ENCODE results near the gene TXNRD3.

The TXNRD3 gene

GRCh38 chr3:126573492-126574117, 81.3 kb downstream of the TXNRD3 start:
- no peaks in the 10 kb centered on the region for H3K79me2 ChIP-seq (ENCODE audit: control insufficient read depth, low read length)
- no peak overlapping the region for H3K4me2 ChIP-seq (ENCODE audit: low read length)
- no peaks in the 10 kb centered on the region for H3F3A ChIP-seq (ENCODE audit: control insufficient read depth, insufficient read depth)

GRCh38 chr3:126571078-126571477, 83.8 kb downstream of the TXNRD3 start:
- Histone ChIP-seq H3K4me1 (ENCODE audit: control insufficient read depth, low read length) (no peaks in the 10 kb centered on the region), H3K9me2 (replicated peaks; ENCODE audit: control insufficient read depth, low read length) (no peaks in the 10 kb centered on the region), H3K27ac (ENCODE audit: low read depth, low read length) (no peak overlapping the region), H3K79me2 (ENCODE audit: control insufficient read depth, low read length) (no peaks in the 10 kb centered on the region), H3F3A (ENCODE audit: control insufficient read depth, insufficient read depth) (no peaks in the 10 kb centered on the region), H3K4me3 (ENCODE audit: low read length) (no peak overlapping the region), H3K27me3 (ENCODE audit: control insufficient read depth, low read length) (peaks cover 12% of the 10 kb centered on the region), H3K36me3 (ENCODE audit: control insufficient read depth, low read length) (no peaks in the 10 kb centered on the region), H3K9me3 (ENCODE audit: control insufficient read depth, insufficient read depth, low read length) (no peaks in the 10 kb centered on the region), H3K4me2 (ENCODE audit: low read length) (no peak overlapping the region), H4K20me1 (ENCODE audit: control insufficient read depth, insufficient read depth, low read depth, low read length) (no peaks in the 10 kb centered on the region)
- TF ChIP-seq CTCF (IDR thresholded peaks at IDR 0.05; ENCODE audit: low read depth, low read length, poor library complexity, severe bottlenecking) (no peak), EZH2phosphoT487 (IDR thresholded peaks at IDR 0.05; ENCODE audit: borderline replicate concordance, low read length) (no peak)

More at GRCh38 chr3:126573492-126574117, 81.3 kb downstream of the TXNRD3 start:
- no peaks in the 10 kb centered on the region for H4K20me1 ChIP-seq (ENCODE audit: control insufficient read depth, insufficient read depth, low read depth, low read length)
- H3K9me3 ChIP-seq (ENCODE audit: control insufficient read depth, insufficient read depth, low read length) = no peaks in the 10 kb centered on the region
- TF ChIP-seq EZH2phosphoT487 (IDR thresholded peaks at IDR 0.05; ENCODE audit: borderline replicate concordance, low read length) = no peak
- no peak for TF ChIP-seq CTCF (IDR thresholded peaks at IDR 0.05; ENCODE audit: low read depth, low read length, poor library complexity, severe bottlenecking)
- H3K27ac ChIP-seq (ENCODE audit: low read depth, low read length) = no peak overlapping the region
- no peaks in the 10 kb centered on the region for H3K36me3 ChIP-seq (ENCODE audit: control insufficient read depth, low read length)
- no peaks in the 10 kb centered on the region; the same call in 1 of the 2 replicates for H3K27me3 ChIP-seq (ENCODE audit: control insufficient read depth, low read length)
- no peaks in the 10 kb centered on the region for H3K9me2 ChIP-seq (replicated peaks; ENCODE audit: control insufficient read depth, low read length)
- H3K4me3 ChIP-seq (ENCODE audit: low read length) = no peak overlapping the region
- H3K4me1 ChIP-seq (ENCODE audit: control insufficient read depth, low read length) = no peaks in the 10 kb centered on the region

GRCh38 chr3:126570103-126570541, 84.8 kb downstream of the TXNRD3 start:
- H3K9me3 ChIP-seq (ENCODE audit: control insufficient read depth, insufficient read depth, low read length) = no peaks in the 10 kb centered on the region
- TF ChIP-seq EZH2phosphoT487 (IDR thresholded peaks at IDR 0.05; ENCODE audit: borderline replicate concordance, low read length) = no peak
- TF ChIP-seq CTCF (IDR thresholded peaks at IDR 0.05; ENCODE audit: low read depth, low read length, poor library complexity, severe bottlenecking) = no peak
- no peak overlapping the region for H3K4me3 ChIP-seq (ENCODE audit: low read length)
- H3K4me1 ChIP-seq (ENCODE audit: control insufficient read depth, low read length) = no peaks in the 10 kb centered on the region
- no peak overlapping the region for H3K4me2 ChIP-seq (ENCODE audit: low read length)
- no peaks in the 10 kb centered on the region for H3K9me2 ChIP-seq (replicated peaks; ENCODE audit: control insufficient read depth, low read length)
- no peaks in the 10 kb centered on the region for H3K36me3 ChIP-seq (ENCODE audit: control insufficient read depth, low read length)
- no peaks in the 10 kb centered on the region for H4K20me1 ChIP-seq (ENCODE audit: control insufficient read depth, insufficient read depth, low read depth, low read length)
- no peak overlapping the region for H3K27ac ChIP-seq (ENCODE audit: low read depth, low read length)
- H3K27me3 ChIP-seq (ENCODE audit: control insufficient read depth, low read length) = peaks cover 21% of the 10 kb centered on the region
- no peaks in the 10 kb centered on the region for H3F3A ChIP-seq (ENCODE audit: control insufficient read depth, insufficient read depth)
- H3K79me2 ChIP-seq (ENCODE audit: control insufficient read depth, low read length) = no peaks in the 10 kb centered on the region

All from DOHH2 (cell line).